Endothelial cell of umbilical vein (primary cell): Measurements from ENCODE around the gene PDE1C. TPM values are rescaled to one million over a fixed set of nuclear protein-coding genes. Genes with fewer than 3 reads are reported as not detected.

Source experiments
- BruUV-seq: library from RNA; stranded (reverse); fragments of 400-500 nt; replicated peaks from 2 replicates; lab custom pipeline; 2021; lab: Mats Ljungman, UMichigan
- CTCF ChIA-PET: fragments of 300-600, 350-600 bp; sonication (Branson Sonifier 250); formaldehyde crosslinking; loops from one replicate; lab custom pipeline; 2021; ENCODE audit warnings: antibody characterized with exemption, inconsistent platforms; lab: Charles Lee
- POLR2A ChIA-PET: fragments of 300-600, 350-600 bp; sonication (Branson Sonifier 250); formaldehyde crosslinking; loops from one replicate; lab custom pipeline; 2021; ENCODE audit warnings: antibody characterized with exemption, inconsistent platforms; lab: Charles Lee
- DNase-seq: peaks from one replicate; pipeline ENCODE4 v3.0.0-alpha.2; 2011; ENCODE audit warnings: low read depth, low spot score
- FAIRE-seq: peaks from 2 replicates; lab custom pipeline; 2011; peaks lifted over from hg19 to GRCh38; lab: Jason Lieb, UNC
- H2AFZ ChIP-seq: 2 replicates; pipeline ENCODE4 v1.6.0; 2012; ENCODE audit warnings: low read depth, low read length, control low read depth, inconsistent platforms
- H3K27ac ChIP-seq: 2 replicates; pipeline ENCODE4 v1.5.1; 2011; ENCODE audit warnings: low read depth, mild to moderate bottlenecking, control low read depth, low read length, moderate library complexity; ENCODE audit not compliant: insufficient read depth
- H3K27me3 ChIP-seq, 2 experiments: 2 replicates each; pipeline versions ENCODE4 v1.6.0 to v1.6.1; 2011; ENCODE audit warnings: low read length in 2 of 2, mixed read lengths in 1 of 2; ENCODE audit not compliant: control insufficient read depth in 2 of 2, insufficient read depth in 2 of 2
- H3K36me3 ChIP-seq, 2 experiments: 2 replicates in 1 of 2; 3 replicates in 1 of 2; pipeline ENCODE4 v1.5.1; 2011; ENCODE audit warnings: low read length in 2 of 2, mild to moderate bottlenecking in 1 of 2, moderate library complexity in 1 of 2; ENCODE audit not compliant: control insufficient read depth in 2 of 2, insufficient read depth in 2 of 2; ENCODE audit errors: extremely low read depth in 1 of 2
- H3K4me1 ChIP-seq: 3 replicates; pipeline ENCODE4 v1.5.1; 2011; ENCODE audit warnings: mild to moderate bottlenecking, low read length; ENCODE audit not compliant: control insufficient read depth, insufficient read depth; ENCODE audit errors: extremely low read depth
- H3K4me2 ChIP-seq: 2 replicates; pipeline ENCODE4 v1.6.1; 2011; ENCODE audit warnings: low read length, control low read depth, mixed read lengths; ENCODE audit not compliant: insufficient read depth
- H3K4me3 ChIP-seq, 3 experiments: fragments of 200-600 bp in 1 of 3; sonication (generic), shearing (Covaris generic) in 1 of 3; replicated peaks in 1 of 3; 2 replicates each; pipeline ENCODE4 v1.5.1; 2011 to 2016; ENCODE audit warnings: control low read depth in 3 of 3, low read length in 3 of 3, mild to moderate bottlenecking in 2 of 3, inconsistent platforms in 1 of 3, low read depth in 1 of 3, moderate library complexity in 1 of 3; ENCODE audit not compliant: insufficient read depth in 1 of 3
- H3K79me2 ChIP-seq: 2 replicates; pipeline ENCODE4 v1.6.0; 2012; ENCODE audit warnings: low read length, inconsistent platforms; ENCODE audit not compliant: control insufficient read depth, insufficient read depth
- H3K9ac ChIP-seq: replicated peaks from 2 replicates; pipeline ENCODE3; 2011; ENCODE audit warnings: low read length, control low read depth; ENCODE audit not compliant: insufficient read depth; ENCODE audit errors: extremely low read depth
- H3K9me1 ChIP-seq: replicated peaks from 3 replicates; pipeline ENCODE4 v1.6.0; 2011; ENCODE audit warnings: mild to moderate bottlenecking, low read length; ENCODE audit not compliant: control insufficient read depth, insufficient read depth; ENCODE audit errors: extremely low read depth
- H3K9me3 ChIP-seq: replicated peaks from 2 replicates; pipeline ENCODE4 v1.5.1; 2012; ENCODE audit warnings: low read length, inconsistent platforms; ENCODE audit not compliant: control insufficient read depth, insufficient read depth
- H4K20me1 ChIP-seq: replicated peaks from 2 replicates; pipeline ENCODE3; 2011; ENCODE audit warnings: mild to moderate bottlenecking, low read length; ENCODE audit not compliant: control insufficient read depth, insufficient read depth; ENCODE audit errors: extremely low read depth
- CTCF ChIP-seq, 2 donors: IDR thresholded peaks; 1 replicate in 1 of 2; 2 replicates in 1 of 2; pipeline ENCODE4 v1.5.1; 2011; ENCODE audit warnings: low read length in 2 of 2, mild to moderate bottlenecking in 2 of 2, moderate library complexity in 2 of 2, control low read depth in 1 of 2, inconsistent platforms in 1 of 2, low read depth in 1 of 2; ENCODE audit not compliant: insufficient read depth in 1 of 2; ENCODE audit errors: extremely low read depth in 1 of 2
- EZH2 ChIP-seq: IDR thresholded peaks from 2 replicates; pipeline ENCODE4 v1.6.1; 2012; ENCODE audit warnings: borderline replicate concordance, low read depth, mild to moderate bottlenecking, moderate library complexity, low read length, inconsistent platforms; ENCODE audit not compliant: severe bottlenecking
- FOS ChIP-seq: IDR thresholded peaks from 2 replicates; pipeline ENCODE4 v1.6.1; 2011; ENCODE audit warnings: mild to moderate bottlenecking, low read length, moderate library complexity, borderline replicate concordance; ENCODE audit not compliant: insufficient read depth
- GATA2 ChIP-seq: IDR thresholded peaks from 2 replicates; pipeline ENCODE4 v1.7.0; 2011; ENCODE audit warnings: low read depth, mild to moderate bottlenecking, moderate library complexity, mixed read lengths, low read length; ENCODE audit not compliant: insufficient read length, insufficient read depth
- JUN ChIP-seq: IDR thresholded peaks from 2 replicates; pipeline ENCODE4 v1.6.1; 2011; ENCODE audit warnings: borderline replicate concordance, low read depth; ENCODE audit not compliant: insufficient read length, insufficient read depth
- MYC ChIP-seq: IDR thresholded peaks from one replicate; pipeline ENCODE4 v1.6.1; 2011; ENCODE audit warnings: mild to moderate bottlenecking, low read depth, low read length
- POLR2A ChIP-seq: IDR thresholded peaks from 2 replicates; pipeline ENCODE4 v1.6.1; 2012; ENCODE audit warnings: low read depth, mild to moderate bottlenecking, control low read depth, low read length
- POLR2AphosphoS5 ChIP-seq: IDR thresholded peaks from 2 replicates; pipeline ENCODE4 v1.6.1; 2012; ENCODE audit warnings: low read depth, mild to moderate bottlenecking, control low read depth, low read length, moderate library complexity; ENCODE audit not compliant: insufficient read depth
- dilution Hi-C: fragments of 300-500 bp; cut with MboI; formaldehyde crosslinking; loops from one replicate; pipeline ENCODE4 v1.15.0; 2019; ENCODE audit warnings: low sequenced_read_pairs; ENCODE audit not compliant: extremely low pct_ligation_motif_present
- intact Hi-C: fragments of 100-400 bp; cut with micrococcal nuclease; formaldehyde crosslinking; loops from one replicate; pipeline ENCODE4 v1.10.0; 2022
- polyA plus RNA-seq, 4 experiments: library from polyadenylated mRNA; depleted of rRNA in 3 of 4; stranded (reverse) in 3 of 4; unstranded in 1 of 4; fragments of >200 nt; gene quantifications; 2 replicates each; pipeline versions ENCODE4 v1.2.1 to v1.2.3, GENCODE V29; 2011 to 2012; ENCODE audit warnings: missing spikeins in 1 of 4
- total RNA-seq: library from RNA; stranded (reverse); gene quantifications from 2 replicates; pipeline ENCODE4 v1.2.3, GENCODE V29; 2021

Gene PDE1C
- total and polyA plus RNA-seq, 2 donors (not counting 3 experiments of a cell fraction or from before 2014, with no cell fraction given): 0.90 to 3.1 TPM

GRCh38 chr7:31747553-31747952 lies 322.7 kb downstream of the PDE1C start:
- no TSS peak for BruUV-seq
- POLR2A ChIA-PET: no interaction called here
- no peak for DNase-seq

More at GRCh38 chr7:31747553-31747952, 322.7 kb downstream of the PDE1C start:
- Histone ChIP-seq H3K4me3 (no peak overlapping the region), H3K9ac (no peak overlapping the region), H3K4me1 (no peaks in the 10 kb centered on the region), H4K20me1 (no peaks in the 10 kb centered on the region), H3K27me3 (peaks cover 0 to 2% of the 10 kb centered on the region in 2 experiments), H3K4me2 (no peak overlapping the region), H3K79me2 (no peaks in the 10 kb centered on the region), H3K27ac (no peak overlapping the region), H3K36me3 (no peaks in the 10 kb centered on the region), H3K9me3 (no peaks in the 10 kb centered on the region), H3K9me1 (no peaks in the 10 kb centered on the region), H2AFZ (no peak overlapping the region)
- TF ChIP-seq POLR2AphosphoS5 (no peak), EZH2 (no peak), GATA2 (no peak), FOS (no peak), CTCF (IDR thresholded peaks at IDR 0.05; ENCODE audit: extremely low read depth in 1 of 2, insufficient read depth in 1 of 2, low read depth in 1 of 2, low read length in 2 of 2) (no peak), JUN (no peak), POLR2A (no peak), MYC (no peak)
- no peak for FAIRE-seq
- intact Hi-C loops (no loop called here), dilution Hi-C loops (no loop called here)
- CTCF ChIA-PET: interaction anchor here (1.4 to 2.3 kb wide), 2 partner anchors 417 to 457 kb away, joined by 6 to 12 read pairs; no protein-coding TSS in a partner anchor
